Measurements from ENCODE around the gene ZNF791.
"Not testable (repeated sequence)": the region's sequence is repeated elsewhere in the genome, so short reads cannot be mapped to it uniquely, and the experiment has no call there.

The ZNF791 gene

DNA sequence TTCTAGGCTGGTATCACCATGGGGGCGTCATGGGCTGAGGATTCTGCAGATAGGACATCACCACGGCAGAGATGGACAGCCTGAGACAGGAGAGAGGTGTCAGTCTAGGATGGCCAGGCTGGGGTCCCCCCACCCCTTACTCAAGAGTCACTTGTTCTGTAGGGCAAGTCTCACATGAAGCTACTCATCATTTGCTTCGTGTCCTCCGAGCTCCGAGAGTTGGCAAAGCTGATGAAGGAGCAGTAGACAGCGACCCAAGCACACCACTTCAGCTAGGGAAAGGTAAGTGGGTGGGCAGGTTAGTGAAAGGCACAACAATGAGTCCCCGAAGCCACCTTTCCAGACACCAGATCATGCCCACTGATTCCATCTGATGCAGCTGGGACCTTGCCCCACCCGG lies 57.6 kb downstream of the ZNF791 start:
- no peak for DNase-seq

DNA sequence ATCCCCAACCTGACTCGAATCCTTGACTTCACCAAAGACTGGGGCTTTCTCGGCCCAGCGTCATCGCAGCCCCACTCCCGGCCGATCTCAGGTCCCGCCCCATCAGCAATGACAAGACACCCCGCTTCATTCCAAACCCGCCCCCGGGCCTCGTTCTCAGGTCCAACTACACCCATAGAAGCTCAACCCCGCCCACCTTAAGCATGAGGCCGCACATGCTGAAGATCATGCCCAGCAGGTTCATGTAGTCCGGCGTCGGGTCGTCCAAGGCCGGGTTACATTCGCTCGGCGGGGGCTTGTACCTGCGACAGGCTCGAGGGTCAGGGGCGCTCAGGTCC lies 58.2 kb downstream of the ZNF791 start:
- no peak for DNase-seq

DNA sequence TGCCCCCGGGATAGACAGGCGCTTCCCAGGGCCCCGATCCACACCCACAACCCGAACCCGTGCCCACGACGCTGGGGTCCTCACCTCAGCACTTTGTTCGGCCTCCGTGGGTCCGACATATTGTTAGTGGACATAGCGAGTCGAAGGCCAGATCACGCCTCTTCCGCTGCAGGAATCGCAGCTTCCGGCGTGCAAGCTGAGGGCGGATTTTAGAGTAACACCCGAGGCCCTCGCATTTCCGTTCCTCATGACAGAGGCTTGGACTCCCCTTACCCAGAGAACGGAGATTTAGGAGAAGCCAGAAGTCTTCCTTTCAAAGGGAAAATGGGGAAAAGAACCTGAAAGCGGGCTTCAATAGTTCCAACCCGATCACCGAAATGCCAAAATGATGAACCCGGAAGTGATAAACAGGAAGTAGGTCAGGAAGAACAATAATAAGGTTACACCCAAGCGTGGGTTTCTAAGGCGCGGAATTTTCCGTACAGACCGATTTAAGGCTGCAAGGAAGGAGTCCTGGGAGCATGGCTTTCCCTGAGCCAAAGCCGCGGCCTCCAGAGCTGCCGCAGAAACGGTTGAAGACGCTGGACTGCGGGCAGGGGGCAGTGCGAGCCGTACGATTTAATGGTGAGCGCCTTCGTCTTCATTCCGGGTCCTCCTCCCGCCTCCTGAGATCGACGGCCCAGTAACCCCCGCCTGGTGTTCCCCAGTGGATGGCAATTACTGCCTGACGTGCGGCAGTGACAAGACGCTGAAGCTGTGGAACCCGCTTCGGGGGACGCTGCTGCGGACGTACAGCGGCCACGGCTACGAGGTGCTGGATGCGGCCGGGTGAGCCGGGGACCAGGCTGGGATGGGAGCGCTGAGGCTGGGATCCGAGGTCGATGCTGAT lies 58.8 kb downstream of the ZNF791 start:
- peak; percentile 79 for DNase-seq

DNA sequence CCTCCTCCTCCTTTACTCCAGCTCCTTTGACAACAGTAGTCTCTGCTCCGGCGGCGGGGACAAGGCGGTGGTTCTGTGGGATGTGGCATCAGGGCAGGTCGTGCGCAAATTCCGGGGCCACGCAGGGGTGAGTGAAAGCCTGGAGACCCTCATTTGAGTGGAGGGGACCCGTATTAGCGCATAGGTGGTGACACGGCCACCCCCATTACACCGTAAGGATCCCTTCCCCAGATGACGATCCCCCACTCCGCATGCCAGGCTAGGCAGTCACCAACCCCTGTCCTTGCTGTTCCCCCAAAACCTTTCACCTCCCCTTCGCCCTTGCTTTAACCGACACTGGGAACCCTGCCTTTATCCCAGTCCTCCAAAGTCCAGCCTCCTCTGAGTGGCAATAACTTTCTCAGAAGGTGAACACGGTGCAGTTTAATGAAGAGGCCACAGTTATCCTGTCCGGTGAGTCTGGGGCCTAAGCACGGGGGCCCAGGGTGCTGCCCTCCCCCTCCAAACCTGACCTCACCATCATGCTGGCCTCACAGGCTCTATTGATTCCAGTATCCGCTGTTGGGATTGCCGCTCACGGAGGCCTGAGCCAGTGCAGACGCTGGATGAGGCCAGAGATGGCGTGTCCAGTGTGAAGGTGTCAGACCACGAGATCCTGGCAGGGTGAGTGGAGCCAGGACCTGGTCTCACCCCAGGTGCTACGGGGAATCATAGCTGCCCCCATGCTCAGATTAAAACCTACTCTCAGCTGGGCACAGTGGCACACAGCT lies 59.6 kb downstream of the ZNF791 start:
- no peak for DNase-seq

DNA sequence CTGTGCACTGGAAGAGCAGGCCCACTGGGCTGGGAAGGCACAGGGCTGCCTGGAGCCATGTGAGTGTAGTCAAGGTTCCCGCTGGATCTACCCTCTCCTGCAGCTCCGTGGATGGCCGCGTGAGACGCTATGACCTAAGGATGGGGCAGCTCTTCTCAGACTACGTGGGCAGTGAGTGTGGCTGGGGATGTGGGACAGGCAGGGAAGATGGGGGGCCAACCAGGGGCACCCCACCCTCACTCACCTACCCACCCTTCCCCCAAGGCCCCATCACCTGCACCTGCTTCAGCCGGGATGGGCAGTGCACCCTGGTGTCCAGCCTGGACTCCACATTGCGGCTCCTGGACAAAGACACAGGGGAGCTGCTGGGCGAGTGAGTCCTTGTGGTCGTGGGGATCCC lies 62.0 kb downstream of the ZNF791 start:
- no peak for DNase-seq

DNA sequence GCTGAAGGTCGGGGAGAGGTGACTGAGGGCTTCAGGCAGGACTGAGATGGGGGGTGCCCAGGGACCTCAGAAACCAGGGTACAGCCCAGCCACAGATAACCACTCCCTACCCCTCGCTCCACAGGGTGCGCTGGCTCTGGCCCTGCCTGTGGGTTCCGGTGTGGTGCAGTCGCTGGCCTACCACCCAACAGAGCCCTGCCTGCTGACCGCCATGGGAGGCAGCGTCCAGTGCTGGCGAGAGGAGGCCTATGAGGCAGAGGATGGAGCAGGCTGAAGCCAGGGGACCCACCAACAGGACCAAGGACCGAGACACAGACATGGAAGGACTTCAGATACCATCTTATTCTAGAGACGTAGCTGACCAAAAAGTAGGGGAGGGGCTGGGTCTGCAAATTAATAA lies 64.7 kb downstream of the ZNF791 start:
- DNase-seq, result no peak

DNA sequence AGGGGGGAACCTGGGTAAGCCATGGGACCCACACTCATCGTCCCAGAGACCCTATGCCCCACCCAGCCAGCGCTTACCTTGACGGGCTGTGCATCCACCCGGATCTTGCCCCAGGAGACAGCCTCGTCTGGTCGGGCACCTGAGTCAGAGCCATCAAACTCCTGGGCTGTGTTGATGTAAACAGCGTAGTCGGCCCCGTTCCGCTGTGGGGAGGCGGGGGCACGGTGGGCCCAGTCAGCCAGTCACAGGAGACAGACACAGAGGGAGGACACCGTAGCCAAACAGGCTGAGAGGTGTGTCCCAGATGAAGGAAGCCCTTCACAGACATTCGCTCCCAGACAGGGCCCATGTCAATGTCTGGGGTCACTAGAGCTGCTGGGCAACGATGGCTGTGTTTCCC lies 65.2 kb downstream of the ZNF791 start:
- DNase-seq, result no peak

DNA sequence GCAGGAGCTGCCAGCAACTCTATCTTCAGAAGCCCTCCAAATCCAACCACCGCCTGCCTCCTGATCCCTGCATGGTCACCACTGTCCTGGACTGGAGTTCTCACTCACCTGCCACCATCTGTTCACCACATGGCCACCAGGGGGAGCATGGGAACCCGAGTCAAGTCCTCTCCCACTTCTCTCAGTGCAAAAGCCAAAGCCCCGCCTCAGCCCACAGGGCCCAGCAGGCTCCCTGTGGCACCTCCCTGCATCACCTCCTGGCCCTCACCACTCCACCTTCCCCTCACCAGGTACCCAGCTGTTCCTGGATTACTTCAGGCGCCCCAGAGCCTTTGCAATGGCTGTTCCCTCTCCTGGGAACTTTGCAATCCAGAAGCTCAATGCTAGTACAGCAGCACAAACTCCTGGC lies 65.7 kb downstream of the ZNF791 start:
- no peak for DNase-seq

DNA sequence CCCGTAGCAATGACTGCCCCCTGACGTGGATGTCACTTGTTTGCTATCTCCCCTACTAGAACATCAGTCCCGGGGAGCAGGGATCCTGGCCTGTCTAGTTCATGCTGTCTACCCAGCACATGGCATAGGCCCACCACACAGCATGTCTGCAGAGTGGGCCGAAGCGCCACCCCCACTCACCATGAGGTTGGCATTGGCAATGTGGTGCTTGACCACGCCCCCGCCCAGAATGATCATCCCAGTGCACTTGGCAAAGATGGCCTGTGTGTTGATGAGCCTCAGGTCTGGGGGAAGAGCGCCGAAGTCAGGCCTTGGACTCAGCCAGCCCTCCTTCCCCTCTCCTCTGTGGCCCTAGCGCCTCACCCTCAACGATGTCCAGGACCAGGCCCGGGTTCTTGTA lies 66.2 kb downstream of the ZNF791 start:
- no peak for DNase-seq

DNA sequence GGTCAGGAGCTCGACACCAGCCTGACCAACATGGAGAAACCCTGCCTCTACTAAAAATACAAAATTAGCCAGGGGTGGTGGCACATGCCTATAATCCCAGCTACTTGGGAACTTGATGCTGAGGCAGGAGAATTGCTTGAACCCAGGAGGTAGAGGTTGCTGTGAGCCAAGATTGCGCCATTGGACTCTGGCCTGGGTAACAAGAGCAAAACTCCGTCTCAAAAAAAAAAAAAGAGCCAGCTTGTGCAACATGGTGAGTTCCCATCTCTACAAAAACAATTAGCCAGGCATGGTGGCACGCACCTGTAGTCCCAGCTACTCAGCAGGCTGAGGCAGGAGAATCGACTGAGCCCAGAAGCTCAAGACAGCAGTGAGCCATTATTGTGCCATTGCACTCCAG lies 67.3 kb downstream of the ZNF791 start:
- DNase-seq, result not testable (repeated sequence)

DNA sequence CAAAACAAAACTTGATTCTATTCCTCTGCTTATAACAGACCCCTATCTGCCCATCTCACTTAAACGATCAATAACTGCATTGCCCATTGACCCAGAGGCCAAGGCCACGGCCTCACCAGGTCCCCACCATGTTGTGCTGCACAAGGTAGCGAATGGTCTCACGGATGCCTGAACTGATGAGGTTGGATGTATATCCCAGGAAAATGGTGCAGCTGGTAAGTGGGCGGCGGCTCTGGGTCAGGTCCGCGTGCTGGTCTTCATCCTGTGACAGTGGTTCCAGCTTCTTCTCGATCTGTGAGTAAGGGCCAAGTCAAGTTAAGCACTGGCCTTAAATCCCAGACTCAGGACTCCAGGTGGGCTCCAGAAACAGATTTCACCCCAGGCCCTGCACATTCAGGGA lies 69.3 kb downstream of the ZNF791 start:
- no peak for DNase-seq

DNA sequence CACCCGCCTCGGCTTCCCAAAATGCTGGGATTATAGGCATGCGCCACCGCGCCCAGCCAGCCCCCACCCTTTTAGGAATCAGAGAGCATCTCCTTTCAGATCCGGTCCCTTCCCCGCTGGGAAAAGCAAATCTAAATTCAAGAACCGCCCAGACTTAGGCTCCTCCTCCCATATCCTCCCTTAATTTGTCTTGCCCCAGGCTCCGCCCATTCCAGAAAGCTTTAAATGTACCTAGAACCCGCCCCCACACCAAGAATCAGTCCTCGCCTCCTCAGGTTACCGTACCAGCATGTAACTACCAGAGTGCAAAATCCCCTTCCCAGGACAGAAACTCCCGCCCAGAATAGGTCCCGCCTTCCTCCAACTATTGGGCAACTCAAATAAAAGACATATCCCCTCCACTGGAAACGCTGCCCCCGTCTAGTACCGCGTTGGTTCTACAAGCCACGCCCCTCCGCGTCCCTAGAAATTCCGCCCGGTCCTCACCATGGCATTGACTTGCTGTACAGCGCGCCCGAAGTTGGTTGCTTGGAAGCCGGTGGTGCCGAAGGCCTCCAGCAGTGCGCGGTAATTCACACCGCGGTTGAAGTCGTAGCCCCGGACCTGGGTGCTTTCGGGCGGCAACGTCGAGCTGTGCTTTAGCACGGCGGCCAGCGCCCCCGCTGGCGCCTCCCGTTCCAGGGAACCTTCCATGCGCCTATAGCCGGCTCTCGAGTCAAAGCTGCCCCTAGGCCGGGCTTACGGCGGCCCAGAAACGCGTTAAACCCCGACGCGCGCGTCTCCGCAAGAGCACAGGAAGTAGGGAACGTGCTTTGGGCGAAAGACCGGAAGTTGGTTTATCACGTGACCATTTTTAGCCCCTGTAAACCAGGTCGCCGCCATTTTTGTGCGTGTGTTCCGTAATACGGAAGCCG lies 70.6 kb downstream of the ZNF791 start, which contains the start of gene DHPS:
Gene DHPS, minus strand, starts transcription at position 807 of the 914 bp plus-strand sequence. Its CDS starts 114 bp downstream, at position 693.
- DNase-seq, result peak; percentile 97

Measured in NCI-H446 treated with DMSO at 0.1 percent for 48 hours (cell line).